Brain microvascular endothelial cell (primary cell): ENCODE data around the gene SRP14.

Experiments
- DNase-seq: peaks from one replicate; pipeline ENCODE4 v3.0.0-alpha.2; 2020
- H3K27ac ChIP-seq: fragments of 250-450 bp; sonication (Bioruptor Pico); 2 replicates; pipeline ENCODE4 v1.5.1; 2020; ENCODE audit warnings: mild to moderate bottlenecking, moderate library complexity
- H3K27me3 ChIP-seq: fragments of 250-450 bp; sonication (Bioruptor Pico); replicated peaks from 2 replicates; pipeline ENCODE4 v1.5.1; 2020; ENCODE audit warnings: mild to moderate bottlenecking
- H3K36me3 ChIP-seq: fragments of 250-450 bp; sonication (Bioruptor Pico); replicated peaks from 2 replicates; pipeline ENCODE4 v1.5.1; 2020; ENCODE audit warnings: mild to moderate bottlenecking
- H3K4me3 ChIP-seq: 2 replicates; pipeline ENCODE4 v1.5.1; 2011; ENCODE audit warnings: low read depth, mild to moderate bottlenecking, control low read depth, low read length, moderate library complexity
- CTCF ChIP-seq: IDR thresholded peaks from 2 replicates; pipeline ENCODE4 v1.5.1; 2011; ENCODE audit warnings: low read depth, mild to moderate bottlenecking, moderate library complexity, low read length, control low read depth, inconsistent platforms; ENCODE audit errors: missing control alignments
- in situ Hi-C: cut with HindIII; loops from 2 replicates; pipeline ENCODE4 v1.10.0; 2017; ENCODE audit warnings: low sequenced_read_pairs, low pct_ligation_motif_present

SRP14 gene

DNA sequence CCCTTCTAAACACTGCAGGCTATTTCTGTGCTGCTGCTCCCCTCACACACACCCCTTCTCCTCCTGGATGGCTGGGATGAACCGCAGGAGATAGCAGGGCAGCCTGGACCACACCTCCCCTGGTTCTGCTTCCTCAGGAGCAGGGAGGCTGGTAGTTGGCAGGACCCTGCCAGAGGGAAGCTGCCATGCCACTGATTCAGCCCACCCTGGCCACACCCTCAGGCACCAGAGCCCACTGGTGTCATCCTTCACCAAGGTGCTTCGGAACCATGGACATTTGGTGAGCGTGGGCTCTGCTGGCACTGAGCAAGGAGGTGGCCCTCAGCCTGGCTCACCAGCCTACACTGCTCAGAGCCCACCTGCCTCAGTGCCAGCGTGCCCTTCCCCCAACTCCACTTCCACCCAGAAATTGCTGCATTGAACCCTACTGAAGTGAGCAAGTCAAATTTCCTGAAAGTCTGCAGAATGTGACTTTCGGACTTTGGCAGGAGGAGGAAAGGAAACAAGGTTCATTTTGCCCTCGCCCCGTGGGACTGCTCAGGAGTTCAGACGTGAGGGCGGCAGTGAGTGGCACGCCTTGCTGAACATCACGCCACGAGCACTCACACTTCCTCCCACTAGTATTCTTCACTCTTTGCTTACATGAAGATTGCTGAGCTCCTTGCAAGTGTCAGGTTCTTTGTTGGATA is 43.4 kb upstream of the SRP14 start:
- no peaks in the 10 kb centered on the region for H3K27me3 ChIP-seq
- H3K36me3 ChIP-seq, result no peaks in the 10 kb centered on the region
- no peak for DNase-seq
- TF ChIP-seq CTCF, result no peak
- no peak overlapping the region for H3K27ac ChIP-seq
- no peak overlapping the region for H3K4me3 ChIP-seq
- in situ Hi-C loops, result loop anchor here (5.0 kb wide), 1 partner anchor 35 kb away; no protein-coding TSS in a partner anchor

- peak overlapping the region; percentile 23 for H3K27ac ChIP-seq
- in situ Hi-C loops, result loop anchor here (5.0 kb wide), 1 partner anchor 34 kb away; no protein-coding TSS in a partner anchor
- no peaks in the 10 kb centered on the region for H3K27me3 ChIP-seq
- peak overlapping the region; percentile 27 for H3K4me3 ChIP-seq
- no peaks in the 10 kb centered on the region for H3K36me3 ChIP-seq
- TF ChIP-seq CTCF, result peak; percentile 29
- DNase-seq, result peak; percentile 62
These were observed 42.8 kb upstream of the SRP14 start for GRCh38 chr15:40081691-40082194.

- Histone ChIP-seq H3K27me3 (no peaks in the 10 kb centered on the region), H3K36me3 (no peaks in the 10 kb centered on the region), H3K4me3 (no peak overlapping the region), H3K27ac (no peak overlapping the region)
- in situ Hi-C loops, result loop anchor here (5.0 kb wide), 1 partner anchor 34 kb away; no protein-coding TSS in a partner anchor
- no peak for TF ChIP-seq CTCF
- DNase-seq, result no peak
These were observed 41.9 kb upstream of the SRP14 start for GRCh38 chr15:40080847-40081246.

GRCh38 chr15:40080104-40080503 is 41.1 kb upstream of the SRP14 start:
- in situ Hi-C loops, result loop anchor here (5.0 kb wide), 1 partner anchor 33 kb away; no protein-coding TSS in a partner anchor

GRCh38 chr15:40079456-40079855 is 40.5 kb upstream of the SRP14 start:
- no peak overlapping the region for H3K27ac ChIP-seq
- TF ChIP-seq CTCF, result no peak
- no peak overlapping the region for H3K4me3 ChIP-seq
- in situ Hi-C loops, result no loop called here
- no peaks in the 10 kb centered on the region for H3K36me3 ChIP-seq
- no peaks in the 10 kb centered on the region for H3K27me3 ChIP-seq
- no peak for DNase-seq

More at GRCh38 chr15:40080104-40080503, 41.1 kb upstream of the SRP14 start:
- H3K27me3 ChIP-seq, result no peaks in the 10 kb centered on the region
- no peak overlapping the region for H3K4me3 ChIP-seq
- no peak overlapping the region for H3K27ac ChIP-seq
- TF ChIP-seq CTCF, result no peak
- DNase-seq, result no peak
- no peaks in the 10 kb centered on the region for H3K36me3 ChIP-seq
